Measurements from ENCODE around the gene CEACAM1. TPM values are rescaled to one million over a fixed set of nuclear protein-coding genes. Genes with fewer than 3 reads are reported as not detected.

CEACAM1 gene
- total RNA-seq, 2 donors from 2014 or later, result 251 to 510 TPM

GRCh38 chr19:42569193-42569592 is 40.9 kb upstream of the CEACAM1 start:
- TF ChIP-seq CTCF (IDR thresholded peaks at IDR 0.05), result no peak
- Histone ChIP-seq H3K27me3 (no peaks in the 10 kb centered on the region), H3K27ac (no peak overlapping the region), H3K9me3 (no peaks in the 10 kb centered on the region), H3K4me1 (no peaks in the 10 kb centered on the region), H3K4me3 (no peak overlapping the region), H3K9ac (ENCODE audit: low read depth in 2 of 2, low read length in 2 of 2) (no peak overlapping the region), H3K36me3 (no peaks in the 10 kb centered on the region)
- intact Hi-C loops (cut with DNase I), result no loop called here
- no peak for DNase-seq

DNA sequence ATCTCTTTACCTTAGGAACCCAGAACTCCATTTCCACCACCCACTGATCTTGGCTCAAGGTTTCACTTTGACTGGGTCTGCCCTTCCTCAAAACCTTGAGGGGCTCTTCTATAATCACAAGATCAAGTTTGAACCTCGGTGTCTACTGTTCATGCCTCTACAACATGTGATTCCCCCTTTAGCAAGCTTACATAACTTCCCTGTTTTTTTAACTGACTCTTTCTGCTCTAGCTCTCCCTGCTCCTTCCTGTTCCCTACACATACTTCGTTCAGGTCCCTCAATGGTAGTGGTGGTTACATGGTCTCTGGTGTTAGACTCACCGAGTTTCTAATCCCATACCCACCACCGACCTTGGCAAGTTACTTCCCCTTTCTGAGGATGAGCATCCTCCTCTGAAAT is 39.7 kb upstream of the CEACAM1 start:
- Histone ChIP-seq H3K27ac (no peak overlapping the region), H3K9me3 (no peaks in the 10 kb centered on the region), H3K4me3 (no peak overlapping the region), H3K27me3 (no peaks in the 10 kb centered on the region), H3K36me3 (no peaks in the 10 kb centered on the region), H3K4me1 (no peaks in the 10 kb centered on the region), H3K9ac (ENCODE audit: low read depth in 2 of 2, low read length in 2 of 2) (no peak overlapping the region)
- intact Hi-C loops (cut with DNase I), result no loop called here
- DNase-seq, result no peak
- TF ChIP-seq CTCF (IDR thresholded peaks at IDR 0.05), result no peak

GRCh38 chr19:42567567-42567966 is 39.3 kb upstream of the CEACAM1 start:
- Histone ChIP-seq H3K27ac (no peak overlapping the region), H3K9me3 (no peaks in the 10 kb centered on the region), H3K4me3 (no peak overlapping the region), H3K4me1 (no peaks in the 10 kb centered on the region), H3K36me3 (no peaks in the 10 kb centered on the region), H3K9ac (ENCODE audit: low read depth in 2 of 2, low read length in 2 of 2) (no peak overlapping the region), H3K27me3 (no peaks in the 10 kb centered on the region)
- no peak for DNase-seq
- intact Hi-C loops (cut with DNase I), result loop anchor here (1.0 kb wide), 1 partner anchor 29 kb away; no protein-coding TSS in a partner anchor
- TF ChIP-seq CTCF (IDR thresholded peaks at IDR 0.05), result no peak

GRCh38 chr19:42563352-42564210 is 35.3 kb upstream of the CEACAM1 start:
- H3K27me3 ChIP-seq, result no peaks in the 10 kb centered on the region
- DNase-seq, result peak; percentile 40
- no peaks in the 10 kb centered on the region for H3K36me3 ChIP-seq
- H3K9me3 ChIP-seq, result no peaks in the 10 kb centered on the region
- H3K9ac ChIP-seq (ENCODE audit: low read depth in 2 of 2, low read length in 2 of 2), result no peak overlapping the region
- H3K27ac ChIP-seq, result no peak overlapping the region
- TF ChIP-seq CTCF (IDR thresholded peaks at IDR 0.05), result peak; percentile 60
- no peaks in the 10 kb centered on the region for H3K4me1 ChIP-seq
- H3K4me3 ChIP-seq, result no peak overlapping the region
- intact Hi-C loops (cut with DNase I), result no loop called here

DNA sequence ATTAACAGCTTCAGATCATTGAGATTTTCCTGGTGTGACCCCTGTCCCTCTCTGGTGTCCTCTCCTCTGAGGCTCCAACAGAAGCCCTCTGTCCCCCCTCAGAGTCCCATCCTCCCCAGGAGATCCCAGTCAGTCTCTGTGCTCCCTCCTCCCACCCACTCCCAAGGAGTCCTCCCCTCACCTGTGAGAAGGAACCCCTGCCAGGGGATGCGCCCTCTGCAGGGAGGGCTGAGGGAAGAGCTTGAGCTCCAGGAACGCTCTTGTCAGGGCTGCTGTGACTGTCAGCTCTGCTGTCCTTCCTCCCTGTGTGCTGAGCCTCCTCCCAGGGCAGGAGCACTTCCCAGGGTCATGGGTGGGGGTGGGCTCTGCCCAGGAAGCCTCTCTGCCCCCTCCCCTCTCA is 33.2 kb upstream of the CEACAM1 start:
- Histone ChIP-seq H3K4me3 (no peak overlapping the region), H3K9ac (ENCODE audit: low read depth in 2 of 2, low read length in 2 of 2) (no peak overlapping the region), H3K36me3 (no peaks in the 10 kb centered on the region), H3K4me1 (no peaks in the 10 kb centered on the region), H3K27me3 (no peaks in the 10 kb centered on the region), H3K27ac (no peak overlapping the region), H3K9me3 (no peaks in the 10 kb centered on the region)
- no peak for DNase-seq
- intact Hi-C loops (cut with DNase I), result no loop called here
- no peak for TF ChIP-seq CTCF (IDR thresholded peaks at IDR 0.05)
